Dedifferentiated amniotic fluid mesenchymal stem cell (primary cell): ENCODE results near the gene ARVCF.

Experiments
- DNase-seq: peaks from one replicate; pipeline ENCODE4 v3.0.0-alpha.2; 2016; ENCODE audit errors: extremely low spot score

The ARVCF gene

GRCh38 chr22:19961868-19962245 lies 54.8 kb downstream of the ARVCF start:
- DNase-seq: no peak

DNA sequence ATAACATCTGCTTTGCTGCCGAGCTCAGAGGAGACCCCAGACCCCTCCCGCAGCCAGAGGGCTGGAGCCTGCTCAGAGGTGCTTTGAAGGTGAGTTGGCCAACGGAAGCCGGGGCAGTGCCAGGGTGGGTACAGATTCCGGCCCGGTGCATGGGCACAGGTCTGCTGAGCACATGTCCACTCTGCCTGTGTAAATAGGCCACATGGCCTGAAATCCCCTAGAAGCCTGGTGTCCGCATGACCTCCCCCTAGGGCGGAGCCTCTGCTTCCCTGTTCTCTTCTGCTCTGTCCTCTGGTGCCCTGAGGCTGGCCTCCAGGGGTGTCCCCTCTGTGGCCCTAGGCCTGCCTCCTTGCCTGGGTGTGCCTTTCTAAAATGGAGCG lies 55.4 kb downstream of the ARVCF start:
- DNase-seq: no peak

- no peak for DNase-seq
Observed at GRCh38 chr22:19960491-19961200, 56.0 kb downstream of the ARVCF start.

DNA sequence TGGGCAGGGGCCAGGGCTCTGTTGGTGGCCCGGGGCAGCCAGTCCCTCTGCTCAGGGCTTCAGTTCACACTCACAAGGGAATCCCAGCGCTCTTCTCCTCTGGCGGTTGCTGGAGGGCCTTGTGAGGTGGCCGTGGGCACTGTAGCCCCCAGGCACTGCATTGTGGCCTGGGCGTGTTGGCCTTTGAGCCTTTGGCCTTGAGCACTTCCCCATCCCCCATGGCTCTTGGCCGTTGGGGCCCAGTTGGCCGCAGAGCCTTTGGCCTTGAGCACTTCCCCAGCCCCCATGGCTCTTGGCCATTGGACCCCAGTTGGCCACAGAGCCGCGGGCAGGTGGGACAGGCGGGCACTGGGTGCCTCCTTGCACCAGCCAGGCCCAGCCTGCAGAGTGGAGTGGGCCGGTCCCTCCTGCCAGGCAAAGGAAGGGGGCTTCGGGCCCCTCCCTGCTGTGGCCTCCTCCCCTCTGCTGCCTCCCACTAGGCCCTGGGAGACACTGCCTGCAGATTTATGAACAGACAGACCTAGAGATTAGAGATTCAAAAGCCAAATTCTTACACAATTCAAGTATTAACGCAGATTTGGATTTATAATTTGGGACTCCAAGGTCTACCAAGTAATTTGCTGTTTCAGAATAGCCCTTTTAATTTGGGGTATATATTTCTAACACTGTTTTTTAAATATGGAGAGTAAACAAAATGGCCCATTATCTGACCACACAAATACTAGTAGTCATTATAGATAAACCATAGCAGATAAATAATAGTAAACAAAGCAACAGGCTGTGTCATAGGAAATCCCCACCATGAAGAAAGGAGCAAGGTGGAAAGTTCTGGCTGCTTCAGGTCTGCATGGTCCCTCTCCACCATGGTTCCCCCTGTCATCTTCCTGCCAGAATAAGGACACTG lies 56.8 kb downstream of the ARVCF start:
- no peak for DNase-seq

GRCh38 chr22:19959043-19959586 lies 57.5 kb downstream of the ARVCF start:
- no peak for DNase-seq

GRCh38 chr22:19958083-19959042 lies 58.3 kb downstream of the ARVCF start:
- peak; percentile 25 for DNase-seq

GRCh38 chr22:19957445-19957844 lies 59.2 kb downstream of the ARVCF start:
- DNase-seq: no peak

- DNase-seq: no peak
Observed at GRCh38 chr22:19955241-19956128, 61.1 kb downstream of the ARVCF start.

DNA sequence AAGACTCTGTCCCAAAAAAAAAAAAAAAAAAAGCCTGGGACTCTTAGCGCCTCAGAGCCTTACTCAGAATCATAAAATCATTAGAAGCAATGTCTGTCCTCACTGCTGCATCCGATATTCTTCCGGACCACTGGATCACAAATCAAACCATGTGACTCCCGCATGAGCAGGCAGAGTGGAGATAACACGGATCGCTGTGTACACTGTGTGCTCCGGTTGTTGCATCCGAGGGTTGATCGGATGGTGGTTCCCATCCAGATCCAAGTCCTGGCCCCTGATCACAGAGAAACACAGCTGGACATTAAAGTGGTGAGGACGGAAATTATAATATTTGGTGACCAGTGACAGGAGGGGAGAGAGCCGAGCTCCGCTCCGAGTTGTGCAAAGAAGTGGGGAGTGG lies 65.3 kb downstream of the ARVCF start:
- DNase-seq: no peak

GRCh38 chr22:19948057-19948760 lies 68.4 kb downstream of the ARVCF start:
- DNase-seq: no peak

- peak; percentile 82 for DNase-seq
Observed at GRCh38 chr22:19943082-19944026, 73.3 kb downstream of the ARVCF start.

DNA sequence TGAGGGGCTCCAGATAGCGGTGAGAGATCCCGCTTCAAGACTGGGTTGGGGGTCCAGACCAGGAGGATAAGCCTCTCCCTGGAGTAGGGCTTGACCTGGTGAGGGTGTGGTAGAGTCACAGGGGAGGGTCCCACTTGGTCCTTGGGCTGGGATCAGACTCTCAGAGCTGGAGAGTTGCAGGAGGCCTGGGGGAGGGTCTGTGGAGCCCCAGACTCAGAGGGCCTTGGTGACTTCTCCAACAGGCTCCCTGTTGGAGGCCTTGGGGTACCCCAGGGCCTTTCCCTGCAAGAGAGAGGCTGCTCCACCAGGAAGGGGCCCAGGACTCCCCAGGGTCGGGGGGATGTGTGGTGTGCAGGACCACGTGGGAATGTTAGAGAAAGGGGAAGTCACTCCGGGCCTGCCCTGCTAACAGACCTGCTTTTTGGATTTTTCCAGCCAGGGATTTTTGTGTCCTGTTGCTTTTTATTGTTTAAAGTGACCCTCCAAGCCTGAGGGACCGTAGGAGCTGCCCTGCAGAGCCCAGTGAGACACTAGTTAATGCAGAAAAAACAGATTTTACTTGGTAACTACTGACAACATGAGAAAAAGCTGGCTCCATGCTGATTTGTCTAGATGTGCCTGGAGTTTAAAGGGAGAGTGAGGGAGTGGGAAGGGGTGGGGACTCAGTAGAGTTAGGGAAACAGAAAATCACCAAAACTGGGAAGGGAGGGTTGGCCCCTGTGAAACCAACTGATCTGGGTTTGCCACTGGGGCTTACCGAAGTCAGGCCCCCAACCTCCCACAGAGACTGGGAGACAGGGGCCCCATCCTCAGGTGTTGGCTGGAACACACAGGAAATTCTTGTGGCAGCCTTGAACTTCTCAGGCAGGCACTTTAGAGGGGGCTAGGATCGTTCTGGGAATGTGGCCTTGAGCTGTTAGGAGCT lies 74.2 kb downstream of the ARVCF start:
- peak; percentile 76 for DNase-seq

GRCh38 chr22:19941365-19942082 lies 75.1 kb downstream of the ARVCF start, which contains the start of the genes COMT and TXNRD2:
Gene COMT, plus strand, starts transcription at chr22:19941772. Its CDS starts 20,755 bp downstream, at chr22:19962527.
Gene TXNRD2, minus strand, starts transcription at chr22:19941818. Its CDS starts 15 bp downstream, at chr22:19941803.
- peak; percentile 34 for DNase-seq

- DNase-seq: no peak
Observed at GRCh38 chr22:19940536-19941364, 75.9 kb downstream of the ARVCF start.

GRCh38 chr22:19937616-19938473 lies 78.8 kb downstream of the ARVCF start:
- DNase-seq: no peak
